GM12801 (cell line): ENCODE measurements around the gene NPEPPS.

Source experiments
- TF ChIP-seq, protein P1 (sequence below): IDR thresholded peaks from one replicate; pipeline ENCODE4 v1.5.1; 2011; ENCODE audit warnings: control low read depth; ENCODE audit not compliant: insufficient read length; ENCODE audit errors: extremely low read depth

NPEPPS gene

DNA sequence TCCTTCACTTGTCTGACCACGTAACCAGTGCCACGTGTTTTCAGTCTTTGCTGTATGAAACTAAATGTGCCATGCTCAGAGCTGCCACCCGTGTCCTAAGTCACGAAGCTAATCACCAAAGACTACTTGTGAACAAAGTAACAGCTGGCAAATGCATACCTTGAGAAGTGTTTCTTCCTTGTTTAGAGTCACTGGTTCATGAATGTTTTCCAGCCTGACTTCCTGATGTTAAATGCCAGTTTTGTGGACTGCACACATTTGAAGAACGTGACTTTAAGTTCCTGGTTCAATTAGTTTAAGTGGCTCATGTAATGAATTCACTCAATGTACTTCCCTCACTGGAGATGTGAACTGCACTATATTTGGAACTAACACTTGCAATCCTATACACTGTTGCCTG, 98.9 kb downstream of the NPEPPS start:
- TF ChIP-seq, protein P1, sequence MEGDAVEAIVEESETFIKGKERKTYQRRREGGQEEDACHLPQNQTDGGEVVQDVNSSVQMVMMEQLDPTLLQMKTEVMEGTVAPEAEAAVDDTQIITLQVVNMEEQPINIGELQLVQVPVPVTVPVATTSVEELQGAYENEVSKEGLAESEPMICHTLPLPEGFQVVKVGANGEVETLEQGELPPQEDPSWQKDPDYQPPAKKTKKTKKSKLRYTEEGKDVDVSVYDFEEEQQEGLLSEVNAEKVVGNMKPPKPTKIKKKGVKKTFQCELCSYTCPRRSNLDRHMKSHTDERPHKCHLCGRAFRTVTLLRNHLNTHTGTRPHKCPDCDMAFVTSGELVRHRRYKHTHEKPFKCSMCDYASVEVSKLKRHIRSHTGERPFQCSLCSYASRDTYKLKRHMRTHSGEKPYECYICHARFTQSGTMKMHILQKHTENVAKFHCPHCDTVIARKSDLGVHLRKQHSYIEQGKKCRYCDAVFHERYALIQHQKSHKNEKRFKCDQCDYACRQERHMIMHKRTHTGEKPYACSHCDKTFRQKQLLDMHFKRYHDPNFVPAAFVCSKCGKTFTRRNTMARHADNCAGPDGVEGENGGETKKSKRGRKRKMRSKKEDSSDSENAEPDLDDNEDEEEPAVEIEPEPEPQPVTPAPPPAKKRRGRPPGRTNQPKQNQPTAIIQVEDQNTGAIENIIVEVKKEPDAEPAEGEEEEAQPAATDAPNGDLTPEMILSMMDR, result no peak

DNA sequence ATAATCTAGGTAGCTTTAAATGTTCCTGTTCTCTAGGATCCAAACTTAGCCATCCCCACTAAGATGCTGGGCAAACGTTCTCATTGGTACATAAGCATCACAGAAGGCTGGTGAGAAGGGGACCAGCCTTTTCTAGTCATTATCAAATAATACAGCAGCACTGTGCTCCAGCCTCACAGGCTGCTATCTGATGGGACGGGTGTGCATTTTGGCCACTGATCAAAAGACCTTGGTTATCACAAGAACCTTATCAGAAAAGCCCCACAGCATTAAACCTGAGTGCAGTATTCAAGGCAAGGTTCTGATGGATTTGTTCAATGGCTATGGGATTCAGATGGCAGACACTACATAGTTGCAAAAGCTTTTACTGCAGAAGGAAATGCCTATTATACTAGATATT, 99.7 kb downstream of the NPEPPS start:
- TF ChIP-seq, protein P1, result no peak

DNA sequence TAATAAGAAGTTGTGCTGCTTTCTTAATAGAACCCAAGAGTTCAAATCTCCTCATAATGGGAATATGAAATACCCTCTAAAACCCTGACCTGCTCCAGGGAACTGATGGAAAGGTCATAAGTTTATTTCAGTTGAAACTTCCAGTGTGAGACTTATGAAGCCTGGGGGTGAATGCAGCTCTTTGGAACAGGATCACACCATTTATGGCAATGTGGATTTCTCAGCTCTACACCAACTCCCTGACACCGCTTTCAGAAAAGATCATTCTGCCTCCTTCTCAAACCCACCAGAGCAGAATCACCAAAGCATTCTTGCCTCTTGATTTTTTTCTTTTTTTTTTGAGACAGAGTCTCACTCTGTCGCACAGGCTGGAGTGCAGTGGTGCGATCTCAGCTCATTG, 102.1 kb downstream of the NPEPPS start:
- TF ChIP-seq, protein P1, result no peak

DNA sequence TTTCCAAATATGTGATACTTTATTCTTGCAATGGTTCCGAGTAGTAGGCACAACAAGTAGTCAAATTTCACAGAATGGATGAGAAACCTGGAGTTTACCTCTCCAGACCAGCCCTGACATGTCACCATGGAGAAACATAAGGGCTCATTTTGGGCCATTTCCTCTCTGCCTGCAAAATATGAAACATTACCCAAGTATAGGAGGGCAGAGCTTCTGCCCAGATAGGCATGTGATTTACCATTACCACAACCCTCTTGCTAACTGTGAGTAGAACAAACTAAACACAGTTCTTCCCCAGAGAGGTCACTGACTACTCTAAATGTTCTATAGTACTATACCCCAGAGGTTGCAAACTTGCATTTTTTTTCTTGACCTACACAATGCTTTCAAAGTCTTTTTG, 103.1 kb downstream of the NPEPPS start:
- TF ChIP-seq, protein P1, result no peak

DNA sequence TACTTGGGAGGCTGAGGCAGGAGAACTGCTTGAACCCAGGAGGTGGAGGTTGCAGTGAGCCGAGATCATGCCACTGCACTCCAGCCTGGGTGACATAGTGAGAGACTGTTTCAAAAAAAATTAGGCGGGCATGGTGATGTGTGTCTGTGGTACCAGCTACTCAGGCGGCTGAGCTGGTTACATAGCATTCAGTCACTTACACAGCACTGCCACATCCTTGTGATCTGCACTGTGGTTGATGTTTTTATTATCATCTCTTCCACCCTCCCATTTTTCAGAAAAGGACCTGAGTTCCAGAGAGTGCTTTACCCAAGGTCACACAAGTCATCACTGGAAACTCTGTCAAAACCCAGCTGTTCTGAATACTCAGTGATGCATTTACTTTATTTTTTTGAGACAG, 104.0 kb downstream of the NPEPPS start:
- TF ChIP-seq, protein P1, result no peak

DNA sequence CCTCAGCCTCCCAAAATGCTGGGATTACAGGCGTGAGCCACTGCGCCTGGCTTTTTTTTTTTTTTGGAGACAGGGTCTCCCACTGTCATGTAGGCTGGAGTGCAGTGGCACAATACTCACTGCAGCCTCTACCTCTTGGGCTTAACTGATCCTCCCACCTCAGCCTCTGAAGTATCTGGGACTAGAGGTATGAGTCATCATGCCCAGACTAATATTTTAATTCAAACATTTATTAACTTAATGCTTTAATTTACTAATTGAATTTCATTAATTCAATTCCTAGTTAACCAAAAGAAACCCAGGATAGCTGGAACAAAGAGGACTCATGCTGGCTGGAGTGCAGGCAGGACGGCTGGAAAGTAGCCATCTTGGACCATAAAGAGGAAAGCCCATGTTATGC, 104.8 kb downstream of the NPEPPS start:
- TF ChIP-seq, protein P1, result no peak

DNA sequence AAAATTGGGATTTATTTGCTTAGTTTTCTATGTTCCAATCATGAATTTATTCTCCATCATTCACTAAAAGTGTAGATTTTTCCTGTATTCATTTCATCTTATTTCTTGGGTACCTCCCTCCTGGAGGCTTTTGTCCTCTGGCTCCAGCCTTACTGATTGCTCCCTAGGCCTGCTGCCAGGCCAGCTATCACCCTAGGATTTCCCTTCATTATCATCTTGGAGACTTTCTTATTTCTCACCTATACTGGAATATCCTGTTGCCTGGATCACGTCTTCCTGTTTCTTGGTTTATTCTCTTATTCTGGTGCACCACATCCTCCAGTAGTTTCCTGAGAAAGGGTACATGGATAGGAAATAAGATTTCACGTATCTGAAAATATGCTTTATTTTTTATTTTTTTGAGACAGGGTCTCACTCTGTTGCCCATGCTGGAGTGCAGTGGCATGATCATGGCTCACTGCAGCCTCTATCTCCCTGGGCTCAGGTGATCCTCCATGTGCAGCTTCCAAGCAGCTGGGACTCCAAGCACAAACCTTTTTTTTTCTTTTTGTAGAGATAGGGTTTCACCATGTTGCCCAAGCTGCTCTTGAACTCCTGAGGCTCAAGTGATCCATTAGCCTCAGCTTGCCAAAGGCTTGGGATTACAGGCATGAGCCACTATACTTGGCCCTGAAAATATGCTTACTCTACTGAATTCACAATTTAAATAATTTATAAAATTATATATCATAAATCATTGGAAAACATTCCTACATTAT, 105.5 kb downstream of the NPEPPS start:
- TF ChIP-seq, protein P1, result no peak
